Measurements from ENCODE around the gene CD59. TPM values are rescaled to one million over a fixed set of nuclear protein-coding genes. Genes with fewer than 3 reads are reported as not detected.

CD59 gene
- total and polyA plus RNA-seq, 2 of the 4 experiments (the other 2 are of a cell fraction), result 765 to 1,140 TPM

- Histone ChIP-seq H3K4me1 (ENCODE audit: control insufficient read depth, insufficient read depth, low read length) (peaks cover 19% of the 10 kb centered on the region), H3K79me1 (ENCODE audit: low read depth in 1 of 2, low read length in 2 of 2) (peaks cover 8 to 50% of the 10 kb centered on the region in 2 experiments; a peak in 3 of 4 replicates), H3K4me3 (ENCODE audit: insufficient read depth, low read depth, low read length) (peak overlapping the region; percentile 77), H3K9ac (ENCODE audit: low read depth, low read length) (peak overlapping the region; percentile 92), H2AK9ac (replicated peaks; ENCODE audit: low read depth, low read length, poor library complexity) (peak overlapping the region; percentile 94), H4K5ac (ENCODE audit: low read depth, low read length) (peak overlapping the region; percentile 44), H3K9me3 (ENCODE audit: control insufficient read depth, insufficient read depth, low read length) (no peaks in the 10 kb centered on the region; the same call in 1 of the 2 replicates), H3K9me1 (ENCODE audit: insufficient read depth, low read length) (peaks cover 26% of the 10 kb centered on the region), H2BK15ac (ENCODE audit: low read depth, low read length) (peak overlapping the region; percentile 69; the same call in 2 of the 3 replicates), H2AFZ (replicated peaks; ENCODE audit: low read length, poor library complexity) (peak overlapping the region; percentile 80), H4K91ac (ENCODE audit: insufficient read depth, low read depth, low read length) (peak overlapping the region; percentile 60), H2AK5ac (ENCODE audit: low read depth, low read length) (peak overlapping the region; percentile 88), H4K20me1 (ENCODE audit: insufficient read depth, low read length) (peaks cover 47% of the 10 kb centered on the region), H3K27ac (ENCODE audit: insufficient read depth, low read length) (peak overlapping the region; percentile 67), H3K14ac (replicated peaks; ENCODE audit: low read depth, low read length) (peak overlapping the region; percentile 91), H2BK20ac (ENCODE audit: low read depth, low read length) (no peak overlapping the region), H3K36me3 (ENCODE audit: control insufficient read depth, insufficient read depth, low read length) (peaks cover 17% of the 10 kb centered on the region), H2BK5ac (ENCODE audit: low read depth, low read length, poor library complexity, severe bottlenecking) (peak overlapping the region; percentile 86), H3K23ac (ENCODE audit: low read depth, low read length) (peak overlapping the region; percentile 98), H3K4ac (ENCODE audit: low read depth, low read length) (peak overlapping the region; percentile 87), H3K27me3 (ENCODE audit: control insufficient read depth, insufficient read depth, low read length) (no peaks in the 10 kb centered on the region), H3K4me2 (ENCODE audit: low read depth, low read length) (peak overlapping the region; percentile 95), H3K18ac (ENCODE audit: low read depth, low read length) (peak overlapping the region; percentile 57), H4K8ac (ENCODE audit: low read depth in 2 of 2, low read length in 2 of 2) (peak overlapping the region; percentile 49 to 65; a peak in 2 of 4 replicates), H2BK120ac (ENCODE audit: low read depth, low read length) (peak overlapping the region; percentile 49; the same call in 1 of the 2 replicates), H3K56ac (ENCODE audit: extremely low read depth, insufficient read depth, low read length) (peak overlapping the region; percentile 89; the same call in 1 of the 2 replicates)
- DNase-seq (no peak), ATAC-seq (ENCODE audit: low read depth) (peak; percentile 10)
- intact Hi-C loops (cut with micrococcal nuclease) (loop anchor here (2.0 kb wide), 1 partner anchor 43 kb away; no protein-coding TSS in a partner anchor), dilution Hi-C loops (cut with HindIII; ENCODE audit: low sequenced_read_pairs, unreplicated experiment) (no loop called here), in situ Hi-C loops (cut with MboI; ENCODE audit: low sequenced_read_pairs) (no loop called here)
- TSS peak; percentile 38 for BruUV-seq (replicated peaks)
- POLR2A ChIA-PET (ENCODE audit: unreplicated experiment), result interaction anchor here (1.4 to 1.5 kb wide), 2 partner anchors 35 to 43 kb away, joined by 3 read pairs; partner anchors contain the start of gene C11orf91
- WGBS, 2 experiments (ENCODE audit: extremely low coverage in 2 of 2, insufficient read length in 1 of 2), result 0% methylated on average over 7 of the region's 53 CpGs; no CpG with 5 or more reads in 1 of the 2 experiments
- TF ChIP-seq RFX5 (IDR thresholded peaks at IDR 0.05; ENCODE audit: low read depth, low read length), result no peak
- no peak for TF ChIP-seq NFE2L2 (IDR thresholded peaks at IDR 0.05; ENCODE audit: low read depth, low read length)
- TF ChIP-seq RCOR1 (IDR thresholded peaks at IDR 0.05; ENCODE audit: insufficient replicate concordance, low read length), result no peak
- CTCF ChIA-PET, result interaction anchor here (0.7 to 1.4 kb wide), 2 partner anchors 24 to 44 kb away, joined by 3 to 4 read pairs; no protein-coding TSS in a partner anchor
Observed at GRCh38 chr11:33735271-33736147, 714 bp downstream of the CD59 start.
